Activated CD4-positive, alpha-beta T cell treated with anti-CD3 and anti-CD28 coated beads, Interleukin-2, amount 50 U/mL, for 48 hours (primary cell): ENCODE data around the gene TCP1.
"Not testable (repeated sequence)": the region's sequence is repeated elsewhere in the genome, so short reads cannot be mapped to it uniquely, and the experiment has no call there.

Source experiments
- DNase-seq, 2 experiments: peaks; one replicate each; pipeline ENCODE4 v3.0.0-alpha.2; 2020

Gene TCP1

GRCh38 chr6:159789377-159790148, at the start of gene TCP1:
TCP1 (minus strand) TSS chr6:159789602; CDS start chr6:159789468, 134 bp downstream.
- peak; percentile 99 to 100 for DNase-seq

- no peak for DNase-seq
Observed at GRCh38 chr6:159838020-159838744, 48.8 kb upstream of the TCP1 start.

GRCh38 chr6:159837511-159837910, 48.1 kb upstream of the TCP1 start:
- no peak for DNase-seq

- DNase-seq: no peak
Observed at GRCh38 chr6:159836718-159837490, 47.5 kb upstream of the TCP1 start.

- DNase-seq: no peak
Observed at GRCh38 chr6:159833997-159834603, 44.7 kb upstream of the TCP1 start.

GRCh38 chr6:159833556-159833955, 44.2 kb upstream of the TCP1 start:
- no peak for DNase-seq

GRCh38 chr6:159832946-159833345, 43.5 kb upstream of the TCP1 start:
- DNase-seq: no peak

- no peak for DNase-seq
Observed at GRCh38 chr6:159831373-159831679, 41.9 kb upstream of the TCP1 start.

GRCh38 chr6:159830501-159831372, 41.3 kb upstream of the TCP1 start:
- DNase-seq: no peak

- no peak for DNase-seq
Observed at GRCh38 chr6:159829526-159829925, 40.1 kb upstream of the TCP1 start.

GRCh38 chr6:159828074-159828473, 38.7 kb upstream of the TCP1 start:
- DNase-seq: no peak

- DNase-seq: no peak
Observed at GRCh38 chr6:159826968-159827647, 37.7 kb upstream of the TCP1 start.

- DNase-seq: no peak
Observed at GRCh38 chr6:159826004-159826403, 36.6 kb upstream of the TCP1 start.

GRCh38 chr6:159824690-159825089, 35.3 kb upstream of the TCP1 start:
- DNase-seq: not testable (repeated sequence)

- no peak for DNase-seq
Observed at GRCh38 chr6:159823953-159824352, 34.6 kb upstream of the TCP1 start.

- no peak for DNase-seq
Observed at GRCh38 chr6:159821726-159822125, 32.3 kb upstream of the TCP1 start.

- no peak for DNase-seq
Observed at GRCh38 chr6:159821122-159821521, 31.7 kb upstream of the TCP1 start.

- DNase-seq: peak; percentile 34 to 43
Observed at GRCh38 chr6:159819932-159820640, 30.7 kb upstream of the TCP1 start.

- no peak for DNase-seq
Observed at GRCh38 chr6:159819098-159819497, 29.7 kb upstream of the TCP1 start.

- DNase-seq: no peak
Observed at GRCh38 chr6:159817951-159818739, 28.7 kb upstream of the TCP1 start.
